Astrocyte (in vitro differentiated cells and primary cell): ENCODE data around the gene CACNA1C. TPM values are rescaled to one million over a fixed set of nuclear protein-coding genes. Genes with fewer than 3 reads are reported as not detected.

ENCODE experiments used
- DNase-seq: peaks from one replicate; pipeline ENCODE4 v3.0.0-alpha.2; 2010; ENCODE audit warnings: low read depth
- FAIRE-seq: peaks from 2 replicates; lab custom pipeline; 2011; peaks lifted over from hg19 to GRCh38; lab: Jason Lieb, UNC
- H2AFZ ChIP-seq: 2 replicates; pipeline ENCODE4 v1.6.0; 2012; ENCODE audit warnings: low read depth, low read length, inconsistent platforms
- H3K27ac ChIP-seq: 2 replicates; pipeline ENCODE4 v1.5.1; 2011; ENCODE audit warnings: low read depth, low read length, inconsistent platforms
- H3K27me3 ChIP-seq: 2 replicates; pipeline ENCODE4 v1.6.0; 2011; ENCODE audit warnings: low read length, inconsistent platforms; ENCODE audit not compliant: insufficient read depth
- H3K36me3 ChIP-seq: 2 replicates; pipeline ENCODE4 v1.5.1; 2011; ENCODE audit warnings: low read length, inconsistent platforms; ENCODE audit not compliant: insufficient read depth
- H3K4me1 ChIP-seq: 2 replicates; pipeline ENCODE4 v1.5.1; 2011; ENCODE audit warnings: low read length, inconsistent platforms; ENCODE audit not compliant: insufficient read depth
- H3K4me2 ChIP-seq: 2 replicates; pipeline ENCODE4 v1.6.0; 2012; ENCODE audit warnings: low read length, inconsistent platforms
- H3K4me3 ChIP-seq: 2 replicates; pipeline ENCODE4 v1.5.1; 2011; ENCODE audit warnings: low read depth, mild to moderate bottlenecking, low read length, inconsistent platforms; ENCODE audit not compliant: insufficient read depth
- H3K79me2 ChIP-seq: 2 replicates; pipeline ENCODE4 v1.6.0; 2012; ENCODE audit warnings: mild to moderate bottlenecking, low read length, inconsistent platforms; ENCODE audit not compliant: insufficient read depth
- H3K9ac ChIP-seq: 2 replicates; pipeline ENCODE4 v1.6.0; 2012; ENCODE audit warnings: mild to moderate bottlenecking, low read length, inconsistent platforms
- H3K9me3 ChIP-seq: 2 replicates; pipeline ENCODE4 v1.5.1; 2012; ENCODE audit warnings: low read depth, mild to moderate bottlenecking, low read length, inconsistent platforms; ENCODE audit not compliant: insufficient read depth
- H4K20me1 ChIP-seq: 2 replicates; pipeline ENCODE4 v1.6.0; 2012; ENCODE audit warnings: low read length, inconsistent platforms; ENCODE audit not compliant: insufficient read depth
- H3K27ac Mint-ChIP-seq: one replicate; pipeline ENCODE4 v1.8.0; 2021; ENCODE audit warnings: mild to moderate bottlenecking, mixed read lengths; ENCODE audit not compliant: unreplicated experiment
- H3K27me3 Mint-ChIP-seq: one replicate; pipeline ENCODE4 v1.8.0; 2021; ENCODE audit warnings: low read depth, mixed read lengths; ENCODE audit not compliant: unreplicated experiment
- H3K36me3 Mint-ChIP-seq: one replicate; pipeline ENCODE4 v1.8.0; 2021; ENCODE audit warnings: low read depth, mixed read lengths; ENCODE audit not compliant: unreplicated experiment
- H3K4me1 Mint-ChIP-seq: one replicate; pipeline ENCODE4 v1.8.0; 2021; ENCODE audit warnings: low read depth, mixed read lengths; ENCODE audit not compliant: unreplicated experiment
- H3K4me3 Mint-ChIP-seq: one replicate; pipeline ENCODE4 v1.8.0; 2021; ENCODE audit warnings: mild to moderate bottlenecking, moderate library complexity, mixed read lengths; ENCODE audit not compliant: unreplicated experiment
- H3K9me3 Mint-ChIP-seq: one replicate; pipeline ENCODE4 v1.8.0; 2021; ENCODE audit warnings: mild to moderate bottlenecking, mixed read lengths; ENCODE audit not compliant: unreplicated experiment
- EZH2 ChIP-seq: IDR thresholded peaks from 2 replicates; pipeline ENCODE4 v1.6.1; 2012; ENCODE audit warnings: mild to moderate bottlenecking, low read length, inconsistent platforms; ENCODE audit not compliant: insufficient read depth
- total RNA-seq: library from RNA; stranded (reverse); gene quantifications from 2 replicates; pipeline ENCODE4 v1.2.1, GENCODE V29; 2021
- TF ChIP-seq, protein P1 (sequence below): IDR thresholded peaks from 2 replicates; pipeline ENCODE4 v1.5.1; 2011; ENCODE audit warnings: low read depth, mild to moderate bottlenecking, inconsistent platforms, low read length, moderate library complexity; ENCODE audit not compliant: insufficient read depth

The CACNA1C gene
- total RNA-seq, 1 donor from 2014 or later, result 2.1 TPM

DNA sequence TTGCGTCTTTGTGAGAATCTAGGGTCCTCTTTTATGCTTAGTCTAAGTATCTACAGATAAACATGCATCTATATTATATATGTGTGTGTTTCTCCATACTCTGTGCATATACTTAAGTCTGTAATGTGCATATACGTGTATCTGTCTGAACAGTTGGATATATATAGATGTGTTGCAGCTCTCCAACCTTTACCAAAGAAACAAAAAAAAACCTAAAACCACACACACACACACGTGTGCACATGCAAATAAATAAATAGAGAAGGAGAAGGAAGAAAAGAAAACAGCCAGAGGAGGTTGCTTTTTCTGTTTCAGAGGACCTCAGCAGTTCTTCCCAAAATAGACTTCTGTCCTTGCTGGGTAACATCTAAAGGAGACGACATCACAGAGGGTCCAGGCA is 244.9 kb downstream of the CACNA1C start:
- no peak overlapping the region for H3K4me2 ChIP-seq
- H3K79me2 ChIP-seq, result no peaks in the 10 kb centered on the region
- no peaks in the 10 kb centered on the region for H3K36me3 ChIP-seq
- no peaks in the 10 kb centered on the region for H4K20me1 ChIP-seq
- H3K9me3 Mint-ChIP-seq, result no peaks in the 10 kb centered on the region
- peaks cover 3% of the 10 kb centered on the region for H3K36me3 Mint-ChIP-seq
- TF ChIP-seq EZH2, result no peak
- TF ChIP-seq, protein P1, sequence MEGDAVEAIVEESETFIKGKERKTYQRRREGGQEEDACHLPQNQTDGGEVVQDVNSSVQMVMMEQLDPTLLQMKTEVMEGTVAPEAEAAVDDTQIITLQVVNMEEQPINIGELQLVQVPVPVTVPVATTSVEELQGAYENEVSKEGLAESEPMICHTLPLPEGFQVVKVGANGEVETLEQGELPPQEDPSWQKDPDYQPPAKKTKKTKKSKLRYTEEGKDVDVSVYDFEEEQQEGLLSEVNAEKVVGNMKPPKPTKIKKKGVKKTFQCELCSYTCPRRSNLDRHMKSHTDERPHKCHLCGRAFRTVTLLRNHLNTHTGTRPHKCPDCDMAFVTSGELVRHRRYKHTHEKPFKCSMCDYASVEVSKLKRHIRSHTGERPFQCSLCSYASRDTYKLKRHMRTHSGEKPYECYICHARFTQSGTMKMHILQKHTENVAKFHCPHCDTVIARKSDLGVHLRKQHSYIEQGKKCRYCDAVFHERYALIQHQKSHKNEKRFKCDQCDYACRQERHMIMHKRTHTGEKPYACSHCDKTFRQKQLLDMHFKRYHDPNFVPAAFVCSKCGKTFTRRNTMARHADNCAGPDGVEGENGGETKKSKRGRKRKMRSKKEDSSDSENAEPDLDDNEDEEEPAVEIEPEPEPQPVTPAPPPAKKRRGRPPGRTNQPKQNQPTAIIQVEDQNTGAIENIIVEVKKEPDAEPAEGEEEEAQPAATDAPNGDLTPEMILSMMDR, result no peak
- H3K4me3 Mint-ChIP-seq, result no peak overlapping the region
- H3K4me3 ChIP-seq, result no peak overlapping the region
- peaks cover 17% of the 10 kb centered on the region for H3K4me1 Mint-ChIP-seq
- H3K27me3 Mint-ChIP-seq, result peaks cover 25% of the 10 kb centered on the region
- no peak overlapping the region for H2AFZ ChIP-seq
- no peak overlapping the region for H3K27ac Mint-ChIP-seq
- H3K27ac ChIP-seq, result no peak overlapping the region
- peaks cover 8% of the 10 kb centered on the region for H3K4me1 ChIP-seq
- H3K9ac ChIP-seq, result no peak overlapping the region
- H3K27me3 ChIP-seq, result no peaks in the 10 kb centered on the region
- no peaks in the 10 kb centered on the region for H3K9me3 ChIP-seq
- no peak for FAIRE-seq
- DNase-seq, result no peak

DNA sequence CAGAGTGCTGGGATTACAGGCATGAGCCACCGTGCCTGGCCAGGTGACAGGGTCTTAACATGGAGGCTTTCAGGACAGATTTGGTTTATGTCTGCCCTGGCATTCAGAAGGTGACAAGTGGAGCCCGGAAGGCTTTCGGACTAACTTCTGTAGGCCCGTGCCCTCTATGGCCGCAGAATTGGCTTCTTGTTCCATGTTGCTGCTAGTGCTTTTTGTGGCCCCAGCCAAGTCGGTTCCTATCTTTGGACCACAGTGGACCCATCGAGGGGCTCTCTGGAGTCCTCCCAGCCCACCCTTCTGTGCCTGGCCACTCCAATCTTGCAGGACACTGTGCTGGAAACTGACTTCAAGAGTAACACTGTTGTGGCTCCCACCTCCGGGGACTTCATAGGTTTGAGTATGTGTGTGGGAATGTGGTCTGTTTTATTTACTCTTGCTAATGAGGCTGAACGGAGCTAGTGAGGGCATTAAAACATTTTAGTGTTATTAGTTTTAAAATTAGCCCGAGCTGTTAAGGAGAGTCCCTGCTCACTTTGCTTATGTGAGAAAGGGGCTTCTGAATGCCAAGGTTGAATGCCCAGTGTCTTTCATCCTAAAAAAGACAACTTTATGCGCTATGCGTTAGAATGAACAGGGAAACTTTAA is 245.9 kb downstream of the CACNA1C start:
- H3K79me2 ChIP-seq, result no peaks in the 10 kb centered on the region
- Mint-ChIP-seq H3K27me3 (peaks cover 28% of the 10 kb centered on the region), H3K36me3 (peaks cover 5% of the 10 kb centered on the region), H3K4me1 (peaks cover 17% of the 10 kb centered on the region), H3K9me3 (no peaks in the 10 kb centered on the region), H3K27ac (no peak overlapping the region), H3K4me3 (no peak overlapping the region)
- no peak overlapping the region for H3K4me3 ChIP-seq
- FAIRE-seq, result no peak
- H3K9me3 ChIP-seq, result no peaks in the 10 kb centered on the region
- no peaks in the 10 kb centered on the region for H4K20me1 ChIP-seq
- H3K27me3 ChIP-seq, result no peaks in the 10 kb centered on the region
- H3K27ac ChIP-seq, result no peak overlapping the region
- H3K4me2 ChIP-seq, result no peak overlapping the region
- H2AFZ ChIP-seq, result no peak overlapping the region
- peaks cover 8% of the 10 kb centered on the region for H3K4me1 ChIP-seq
- DNase-seq, result no peak
- no peaks in the 10 kb centered on the region for H3K36me3 ChIP-seq
- no peak overlapping the region for H3K9ac ChIP-seq
- TF ChIP-seq, protein P1, result no peak
- no peak for TF ChIP-seq EZH2

DNA sequence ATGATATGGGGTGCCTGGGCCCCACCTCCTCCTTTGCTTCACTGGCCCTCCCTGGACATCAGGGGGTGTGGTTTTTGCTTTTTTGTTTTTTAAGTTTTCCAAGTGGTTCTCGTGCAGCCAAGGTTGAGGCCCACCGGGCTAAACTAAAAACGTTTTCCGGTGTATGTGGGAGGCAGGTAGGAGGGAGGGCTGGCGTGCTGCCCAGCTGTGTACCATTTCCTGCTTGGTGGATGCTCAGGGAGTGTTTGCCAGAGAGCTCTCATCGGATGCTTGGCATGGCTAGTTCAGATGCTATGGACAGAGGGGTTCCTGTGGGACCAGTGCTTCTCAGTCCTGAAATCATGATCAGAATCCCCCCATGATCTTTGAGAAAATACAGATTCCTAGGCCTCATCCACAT is 246.4 kb downstream of the CACNA1C start:
- H3K36me3 Mint-ChIP-seq, result peaks cover 5% of the 10 kb centered on the region
- no peaks in the 10 kb centered on the region for H3K9me3 Mint-ChIP-seq
- H3K4me1 Mint-ChIP-seq, result peaks cover 14% of the 10 kb centered on the region
- H3K27ac Mint-ChIP-seq, result no peak overlapping the region
- H3K9me3 ChIP-seq, result no peaks in the 10 kb centered on the region
- peaks cover 8% of the 10 kb centered on the region for H3K4me1 ChIP-seq
- TF ChIP-seq EZH2, result no peak
- TF ChIP-seq, protein P1, result no peak
- H3K4me3 ChIP-seq, result no peak overlapping the region
- H3K9ac ChIP-seq, result no peak overlapping the region
- no peaks in the 10 kb centered on the region for H3K79me2 ChIP-seq
- no peak for DNase-seq
- no peaks in the 10 kb centered on the region for H4K20me1 ChIP-seq
- H3K36me3 ChIP-seq, result no peaks in the 10 kb centered on the region
- FAIRE-seq, result no peak
- no peaks in the 10 kb centered on the region for H3K27me3 ChIP-seq
- H3K27me3 Mint-ChIP-seq, result peaks cover 33% of the 10 kb centered on the region
- H3K4me3 Mint-ChIP-seq, result no peak overlapping the region
- no peak overlapping the region for H3K4me2 ChIP-seq
- no peak overlapping the region for H2AFZ ChIP-seq
- H3K27ac ChIP-seq, result no peak overlapping the region
